ENCODE measurements around the gene MYL6B.
"Not testable (repeated sequence)": the region's sequence is repeated elsewhere in the genome, so short reads cannot be mapped to it uniquely, and the experiment has no call there.

The MYL6B gene

GRCh38 chr12:56178347-56178746 lies 26.0 kb downstream of the MYL6B start:
- DNase-seq: no peak

- no peak for DNase-seq
These were observed 34.6 kb downstream of the MYL6B start for GRCh38 chr12:56186957-56187356.

DNA sequence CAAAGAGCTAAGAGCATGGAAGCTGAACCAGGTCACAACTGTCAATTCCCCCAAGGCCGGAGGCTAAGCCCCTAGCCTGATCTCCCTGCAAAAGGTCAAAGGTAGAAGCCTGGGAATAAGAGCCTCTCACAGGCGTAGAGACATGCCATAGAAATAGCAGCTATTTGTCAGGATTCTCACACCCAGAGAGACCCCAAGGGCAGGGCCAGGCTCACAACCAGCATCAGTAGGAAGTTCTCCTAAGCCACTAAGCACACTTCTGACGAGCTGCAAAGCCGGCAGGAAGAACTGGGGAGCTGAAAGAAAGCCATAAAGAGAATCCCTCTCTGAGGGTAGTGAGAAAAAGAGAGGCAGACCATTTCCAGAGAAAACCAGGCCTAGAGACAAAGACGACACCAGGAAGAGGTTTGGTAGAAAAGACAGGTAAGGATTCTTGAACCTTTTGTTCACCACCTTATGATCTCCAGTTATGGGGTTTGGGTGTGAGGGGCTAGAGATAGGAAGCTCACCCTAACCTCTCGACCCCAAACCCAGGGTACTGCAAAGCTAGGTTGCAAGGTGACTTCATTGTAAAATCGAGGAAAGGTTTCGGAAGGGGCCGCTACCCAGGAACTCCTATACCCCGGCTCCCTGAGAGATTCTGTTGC lies 35.9 kb downstream of the MYL6B start:
- DNase-seq: no peak

DNA sequence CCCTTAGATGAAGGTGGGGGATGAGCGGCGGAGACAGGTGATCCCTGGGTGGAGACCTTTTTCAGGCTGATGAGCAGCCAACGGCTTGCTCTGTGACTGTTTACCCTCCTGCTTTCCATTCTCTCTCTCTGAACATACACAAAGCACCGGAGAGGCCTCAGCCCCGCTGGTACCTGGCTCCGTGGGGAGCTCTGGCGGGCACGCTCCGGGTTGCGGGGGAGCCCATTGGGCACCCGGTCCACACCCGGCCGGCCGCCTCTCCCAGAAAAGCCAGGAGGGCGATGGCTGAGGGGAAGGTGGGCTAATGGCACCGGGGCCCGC lies 36.4 kb downstream of the MYL6B start:
- peak; percentile 37 for DNase-seq

- DNase-seq: peak; percentile 83
These were observed 36.9 kb downstream of the MYL6B start, which contains the start of gene SMARCC2 for GRCh38 chr12:56189099-56189917. Gene SMARCC2, minus strand, starts transcription at chr12:56189483. Its CDS starts 22 bp downstream, at chr12:56189461.

DNA sequence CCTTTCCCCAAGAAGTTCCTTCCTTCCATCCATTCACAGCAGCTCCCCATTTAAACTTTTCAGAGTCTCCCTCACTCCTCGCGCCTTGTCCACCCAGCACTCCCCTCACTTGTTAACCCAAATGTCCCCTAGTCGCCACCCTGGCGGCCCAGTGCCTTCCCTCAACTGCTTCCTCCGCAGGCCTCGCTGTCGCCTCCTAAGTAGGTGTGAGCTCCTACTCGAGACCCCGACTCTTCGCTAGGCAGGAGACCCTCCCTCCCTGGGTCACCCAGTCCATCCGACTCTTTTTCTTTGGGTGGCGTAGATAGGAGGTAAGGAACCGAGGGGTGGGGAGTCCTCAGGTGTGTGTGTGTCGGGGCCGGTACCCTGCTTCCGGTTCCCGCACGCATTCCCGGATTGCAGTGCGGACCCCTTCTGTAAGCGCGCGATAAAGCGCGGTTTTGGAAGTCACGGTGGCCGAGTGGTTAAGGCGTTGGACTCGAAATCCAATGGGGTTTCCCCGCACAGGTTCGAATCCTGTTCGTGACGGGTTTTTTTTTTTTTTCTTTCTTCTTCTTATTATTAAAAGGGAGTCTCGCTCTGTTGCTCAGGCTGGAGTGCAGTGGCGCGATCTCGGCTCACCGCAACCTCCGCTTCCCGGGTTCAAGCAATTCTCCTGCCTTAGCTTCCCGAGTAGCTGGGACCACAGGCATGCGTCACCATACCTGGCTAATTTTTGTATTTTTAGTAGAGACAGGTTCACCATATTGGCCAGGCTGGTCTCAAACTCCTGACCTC lies 37.7 kb downstream of the MYL6B start:
- DNase-seq: peak; percentile 80

GRCh38 chr12:56190695-56191155 lies 38.3 kb downstream of the MYL6B start:
- DNase-seq: no peak

- no peak for DNase-seq
These were observed 40.2 kb downstream of the MYL6B start for GRCh38 chr12:56192582-56192981.

DNA sequence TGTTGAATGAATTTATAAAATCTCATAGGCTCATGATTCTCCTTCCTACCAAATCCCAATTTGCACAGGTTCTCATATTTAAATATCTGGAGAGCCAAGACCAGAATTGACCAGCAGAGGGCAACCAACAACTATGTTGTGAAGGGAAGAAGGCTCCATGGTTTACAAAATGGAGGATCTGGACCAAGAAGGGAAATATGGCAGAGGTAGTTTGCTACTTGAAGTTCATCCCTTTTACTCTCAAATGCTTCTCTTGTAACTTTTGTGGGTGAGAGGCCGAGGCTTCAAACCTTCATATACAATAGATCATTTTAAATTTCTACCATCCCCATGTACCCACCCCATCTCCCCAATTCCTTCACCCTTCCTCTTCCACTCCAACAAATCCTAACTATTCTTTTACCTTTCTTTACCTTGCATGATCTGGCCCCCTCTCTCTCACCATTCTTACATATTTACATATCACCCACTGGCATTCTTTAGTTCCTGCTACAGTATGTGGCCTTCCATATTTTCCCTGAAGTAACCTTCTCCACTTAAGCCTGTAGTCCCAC lies 40.7 kb downstream of the MYL6B start:
- peak; percentile 81 for DNase-seq

GRCh38 chr12:56196818-56197550 lies 44.6 kb downstream of the MYL6B start:
- DNase-seq: not testable (repeated sequence)

DNA sequence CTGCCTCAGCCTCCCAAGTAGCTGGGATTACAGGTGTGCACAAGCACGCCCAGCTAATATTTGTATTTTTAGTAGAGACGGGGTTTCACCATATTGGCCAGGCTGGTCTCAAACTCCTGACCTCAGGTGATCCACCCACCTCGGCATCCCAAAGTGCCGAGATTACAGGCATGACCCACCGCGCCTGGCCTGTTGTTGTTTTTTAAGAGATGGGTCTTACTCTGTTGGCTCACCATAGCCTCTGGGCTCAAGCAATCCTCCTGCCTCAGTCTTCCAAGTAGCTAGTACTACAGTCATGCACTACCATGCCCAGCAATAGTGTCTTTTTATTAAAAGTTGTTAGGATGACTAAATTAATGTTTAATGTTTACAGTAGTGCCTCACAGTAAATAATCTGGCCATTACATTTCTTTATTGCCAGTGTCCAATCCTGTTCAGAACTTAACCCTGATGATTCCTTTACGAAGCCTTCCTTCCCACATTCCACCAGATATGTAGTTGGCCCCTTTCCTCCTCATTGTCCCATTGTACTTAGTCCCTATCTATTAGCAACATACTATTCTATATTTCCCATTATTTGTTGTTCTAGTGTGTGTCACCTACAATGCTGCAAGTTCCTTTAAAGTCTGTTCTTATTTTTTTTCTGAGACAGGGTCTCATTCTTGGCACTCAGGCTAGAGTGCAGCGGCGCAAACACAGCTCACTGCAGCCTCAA lies 45.7 kb downstream of the MYL6B start:
- DNase-seq: no peak

DNA sequence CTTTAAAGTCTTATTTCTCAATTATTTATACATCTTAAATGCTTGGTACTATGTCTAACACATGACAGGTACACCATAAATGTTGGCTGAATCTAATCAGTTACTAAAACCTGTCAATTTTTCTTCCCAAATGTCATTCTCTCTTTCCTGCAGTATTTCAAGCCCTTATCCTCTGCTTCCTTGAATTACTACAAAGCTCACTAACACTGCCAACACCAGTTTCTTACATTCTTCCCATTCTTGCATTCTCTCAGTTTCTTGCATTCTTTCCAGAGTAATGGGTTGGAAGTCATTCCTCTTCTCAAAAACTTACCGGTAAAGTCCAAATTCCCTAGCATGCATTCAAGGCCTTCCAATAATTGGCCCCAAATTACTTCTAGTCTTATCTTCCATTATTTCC lies 46.4 kb downstream of the MYL6B start:
- no peak for DNase-seq

DNA sequence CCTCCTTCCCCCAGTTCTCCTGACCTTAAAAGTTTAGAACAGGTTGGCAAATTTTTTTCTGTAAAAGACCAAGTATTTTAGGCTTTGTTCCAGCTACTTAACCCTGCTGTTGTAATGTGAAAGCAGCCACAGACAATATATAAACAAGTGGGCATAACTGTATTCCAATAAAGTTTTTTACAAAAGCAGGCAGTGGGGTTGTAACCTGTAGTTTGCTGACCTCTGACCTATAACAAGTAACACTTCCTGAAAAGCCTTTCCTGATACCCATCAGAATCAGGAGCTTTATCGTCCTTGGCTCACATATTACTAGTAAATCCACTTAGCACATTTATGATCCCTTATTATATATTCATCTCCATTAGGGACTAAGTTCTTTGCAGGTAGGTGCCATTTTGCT lies 50.0 kb downstream of the MYL6B start:
- no peak for DNase-seq

GRCh38 chr12:56202838-56203237 lies 50.5 kb downstream of the MYL6B start:
- no peak for DNase-seq

DNA sequence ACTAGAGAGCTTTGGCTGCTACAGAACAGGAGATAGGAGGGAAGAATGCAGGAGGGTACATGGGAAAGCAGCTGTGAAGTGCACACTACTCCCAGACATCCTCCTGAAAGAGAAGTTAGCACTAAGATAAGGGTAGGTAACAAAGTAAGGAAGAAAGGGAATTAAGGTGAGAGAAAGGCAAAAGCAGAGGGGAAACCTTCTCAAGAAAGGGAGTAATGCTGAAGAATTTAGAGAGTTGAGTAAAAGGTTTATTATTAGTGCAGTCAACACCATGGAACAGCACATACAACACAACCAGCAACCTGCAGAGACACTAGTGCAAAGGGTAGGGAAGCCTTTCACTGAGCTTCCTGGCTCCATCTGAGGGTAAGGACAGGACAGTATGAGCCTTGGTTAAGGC lies 51.9 kb downstream of the MYL6B start:
- DNase-seq: no peak

GRCh38 chr12:56205445-56205844 lies 53.1 kb downstream of the MYL6B start:
- DNase-seq: no peak

- DNase-seq: no peak
These were observed 54.2 kb downstream of the MYL6B start for GRCh38 chr12:56206452-56207166.
